HL-60 (cell line): Measurements from ENCODE around the gene AK8.
"Not testable (repeated sequence)": the region's sequence is repeated elsewhere in the genome, so short reads cannot be mapped to it uniquely, and the experiment has no call there.

Experiments
- DNase-seq, 2 experiments: peaks; one replicate each; pipeline ENCODE4 v3.0.0-alpha.2; 2010 to 2020; ENCODE audit warnings: low read depth in 1 of 2, low spot score in 1 of 2
- H3K27ac ChIP-seq: fragments of 250-450 bp; sonication (Bioruptor Pico); replicated peaks from 2 replicates; pipeline ENCODE4 v1.5.1; 2020; ENCODE audit warnings: mild to moderate bottlenecking, moderate library complexity
- H3K27me3 ChIP-seq: fragments of 250-450 bp; sonication (Bioruptor Pico); 2 replicates; pipeline ENCODE4 v1.5.1; 2021; ENCODE audit warnings: mild to moderate bottlenecking, moderate library complexity; ENCODE audit not compliant: insufficient read depth, poor library complexity, severe bottlenecking
- H3K4me3 ChIP-seq: replicated peaks from 2 replicates; pipeline ENCODE4 v1.5.1; 2011; ENCODE audit warnings: mild to moderate bottlenecking, control low read depth, low read length; ENCODE audit not compliant: insufficient read depth
- CTCF ChIP-seq: IDR thresholded peaks from one replicate; pipeline ENCODE4 v1.5.1; 2011; ENCODE audit warnings: low read length, control low read depth, inconsistent platforms; ENCODE audit not compliant: insufficient read depth
- GABPA ChIP-seq: IDR thresholded peaks from 2 replicates; pipeline ENCODE4 v1.6.1; 2012; ENCODE audit warnings: low read depth
- POLR2AphosphoS5 ChIP-seq: IDR thresholded peaks from 2 replicates; pipeline ENCODE4 v1.6.1; 2012; ENCODE audit warnings: low read depth
- REST ChIP-seq: IDR thresholded peaks from 2 replicates; pipeline ENCODE4 v1.6.1; 2012; ENCODE audit warnings: low read depth; ENCODE audit not compliant: insufficient replicate concordance
- SPI1 ChIP-seq: IDR thresholded peaks from 2 replicates; pipeline ENCODE4 v1.6.1; 2012; ENCODE audit warnings: low read depth, mild to moderate bottlenecking, borderline replicate concordance

AK8 gene

GRCh38 chr9:132711846-132712245 lies 166.2 kb downstream of the AK8 start:
- no peak for TF ChIP-seq POLR2AphosphoS5
- DNase-seq: no peak

GRCh38 chr9:132711152-132711551 lies 166.9 kb downstream of the AK8 start:
- not testable (repeated sequence) for H3K27ac ChIP-seq, DNase-seq, H3K27me3 ChIP-seq, H3K4me3 ChIP-seq

More at GRCh38 chr9:132711846-132712245, 166.2 kb downstream of the AK8 start:
- Histone ChIP-seq H3K4me3 (no peak overlapping the region), H3K27ac (no peak overlapping the region), H3K27me3 (no peaks in the 10 kb centered on the region)

GRCh38 chr9:132710333-132710732 lies 167.8 kb downstream of the AK8 start:
- no peak for TF ChIP-seq GABPA
- TF ChIP-seq REST: no peak
- no peak for TF ChIP-seq SPI1
- TF ChIP-seq CTCF: no peak
- TF ChIP-seq POLR2AphosphoS5: no peak
- no peak for DNase-seq
- Histone ChIP-seq H3K27ac (no peak overlapping the region), H3K27me3 (peaks cover 2% of the 10 kb centered on the region), H3K4me3 (no peak overlapping the region)

- TF ChIP-seq SPI1 (no peak), REST (no peak), CTCF (no peak), POLR2AphosphoS5 (no peak), GABPA (no peak)
- no peak overlapping the region for H3K27ac ChIP-seq
- DNase-seq: no peak
- H3K4me3 ChIP-seq: no peak overlapping the region
- peaks cover 2% of the 10 kb centered on the region for H3K27me3 ChIP-seq
Measured at GRCh38 chr9:132708769-132709430, 169.2 kb downstream of the AK8 start.

DNA sequence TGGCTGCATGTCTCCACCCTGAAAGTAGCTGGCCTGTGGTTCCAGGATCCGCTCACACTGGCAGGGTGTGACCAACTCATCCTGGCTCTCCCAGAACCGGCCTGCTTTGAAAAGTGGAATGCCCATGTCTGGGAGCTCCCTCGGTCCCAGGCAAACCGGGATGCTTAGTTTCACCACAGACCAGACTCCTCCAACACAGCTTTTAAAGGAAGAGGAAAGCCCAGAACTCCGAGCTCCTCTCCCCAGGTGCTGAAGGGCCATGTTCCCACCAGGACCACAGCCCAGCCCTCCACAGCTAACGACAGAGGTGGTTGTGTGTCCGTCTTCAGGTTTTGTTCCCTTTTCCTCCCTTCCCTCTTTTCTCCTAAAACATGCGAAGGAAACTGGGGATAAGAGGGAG lies 169.8 kb downstream of the AK8 start:
- DNase-seq: no peak
- Histone ChIP-seq H3K27me3 (peaks cover 6% of the 10 kb centered on the region), H3K27ac (no peak overlapping the region), H3K4me3 (no peak overlapping the region)
- no peak for TF ChIP-seq GABPA
- no peak for TF ChIP-seq SPI1
- no peak for TF ChIP-seq CTCF
- no peak for TF ChIP-seq REST
- TF ChIP-seq POLR2AphosphoS5: no peak
